GM12892 (cell line): Measurements from ENCODE around the gene ZNF554.

Experiments used
- POLR2A ChIP-seq: IDR thresholded peaks from 2 replicates; pipeline ENCODE4 v1.6.1; 2011; ENCODE audit warnings: low read depth, low read length, control low read depth
- POLR2AphosphoS5 ChIP-seq: IDR thresholded peaks from 2 replicates; pipeline ENCODE4 v1.6.1; 2011; ENCODE audit warnings: low read depth, low read length, control low read depth
- TAF1 ChIP-seq: IDR thresholded peaks from 2 replicates; pipeline ENCODE4 v1.6.1; 2011; ENCODE audit warnings: low read depth, mild to moderate bottlenecking, control low read depth, low read length, borderline replicate concordance

GRCh38 chr19:2867025-2867991 lies 47.6 kb downstream of the ZNF554 start, which contains the start of gene ZNF556:
- TF ChIP-seq POLR2AphosphoS5 (no peak), POLR2A (no peak), TAF1 (no peak)
